ENCODE results near the gene ABCC11.

DNA sequence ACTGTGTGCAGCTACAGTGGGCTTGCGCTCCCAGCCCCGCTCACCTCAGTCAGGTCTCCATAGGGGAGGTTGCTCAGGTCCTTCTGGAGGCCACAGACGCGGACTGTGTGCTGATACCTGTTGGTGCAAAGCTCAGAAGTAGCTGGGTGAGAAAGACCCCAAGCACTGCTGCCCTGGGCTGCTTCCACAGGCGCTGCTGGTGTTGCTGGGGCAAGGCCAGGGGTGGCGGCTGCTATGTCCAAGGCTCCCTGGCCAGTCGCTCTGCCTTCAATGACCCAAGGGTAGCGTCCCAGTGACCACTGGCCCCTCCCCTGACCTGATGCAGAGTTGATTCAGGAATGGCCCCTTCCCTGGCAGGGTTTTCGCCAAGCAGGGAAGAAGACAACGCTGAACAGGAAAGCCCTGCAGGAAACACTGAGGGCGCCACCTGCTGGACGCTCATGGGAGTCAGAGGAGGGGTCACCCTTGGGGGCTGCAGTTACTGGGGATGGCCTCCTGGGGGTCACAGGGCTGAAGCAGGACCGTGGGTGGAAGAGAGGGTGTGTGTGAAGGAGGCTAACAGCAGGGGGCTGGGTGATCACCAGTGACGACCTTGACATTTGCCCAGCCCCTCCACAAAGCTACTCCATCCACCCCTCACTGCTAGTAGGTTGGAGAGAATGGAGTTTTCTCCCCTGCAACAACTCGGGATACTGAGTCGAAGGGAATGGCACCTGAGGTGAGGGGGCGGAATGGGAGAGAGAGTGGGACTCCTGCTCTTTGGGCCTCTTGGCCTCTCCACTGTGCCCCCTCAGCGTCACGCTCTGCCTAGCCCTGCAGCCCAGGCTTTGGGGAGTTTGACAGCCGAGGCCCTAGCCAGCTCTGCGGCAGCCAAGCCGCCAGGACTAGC, 129.9 kb downstream of the ABCC11 start:
- TF ChIP-seq, protein P1, sequence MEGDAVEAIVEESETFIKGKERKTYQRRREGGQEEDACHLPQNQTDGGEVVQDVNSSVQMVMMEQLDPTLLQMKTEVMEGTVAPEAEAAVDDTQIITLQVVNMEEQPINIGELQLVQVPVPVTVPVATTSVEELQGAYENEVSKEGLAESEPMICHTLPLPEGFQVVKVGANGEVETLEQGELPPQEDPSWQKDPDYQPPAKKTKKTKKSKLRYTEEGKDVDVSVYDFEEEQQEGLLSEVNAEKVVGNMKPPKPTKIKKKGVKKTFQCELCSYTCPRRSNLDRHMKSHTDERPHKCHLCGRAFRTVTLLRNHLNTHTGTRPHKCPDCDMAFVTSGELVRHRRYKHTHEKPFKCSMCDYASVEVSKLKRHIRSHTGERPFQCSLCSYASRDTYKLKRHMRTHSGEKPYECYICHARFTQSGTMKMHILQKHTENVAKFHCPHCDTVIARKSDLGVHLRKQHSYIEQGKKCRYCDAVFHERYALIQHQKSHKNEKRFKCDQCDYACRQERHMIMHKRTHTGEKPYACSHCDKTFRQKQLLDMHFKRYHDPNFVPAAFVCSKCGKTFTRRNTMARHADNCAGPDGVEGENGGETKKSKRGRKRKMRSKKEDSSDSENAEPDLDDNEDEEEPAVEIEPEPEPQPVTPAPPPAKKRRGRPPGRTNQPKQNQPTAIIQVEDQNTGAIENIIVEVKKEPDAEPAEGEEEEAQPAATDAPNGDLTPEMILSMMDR (IDR thresholded peaks at IDR 0.05), result no peak
- TF ChIP-seq POLR2A (IDR thresholded peaks at IDR 0.05), result no peak

All from lower leg skin (tissue), 3 donors.